HG02588 (cell line): ENCODE data around the gene MGRN1.
A peak's percentile ranks its signal among the peaks of the same experiment; 100 is the strongest.
"Not testable (repeated sequence)": the region's sequence is repeated elsewhere in the genome, so short reads cannot be mapped to it uniquely, and the experiment has no call there.

Source experiments
- ATAC-seq: cut with Tn5 transposase; IDR thresholded peaks from one replicate; pipeline ENCODE4 v1.9.1; 2021; ENCODE audit warnings: mild to moderate bottlenecking, moderate library complexity; ENCODE audit not compliant: unreplicated experiment

The MGRN1 gene

GRCh38 chr16:4723071-4723767 lies 98.6 kb downstream of the MGRN1 start:
- ATAC-seq, result no peak

- no peak for ATAC-seq
Measured at GRCh38 chr16:4724661-4725270, 100.1 kb downstream of the MGRN1 start.

- no peak for ATAC-seq
Measured at GRCh38 chr16:4726616-4727015, 102.0 kb downstream of the MGRN1 start.

- no peak for ATAC-seq
Measured at GRCh38 chr16:4728676-4729075, 104.0 kb downstream of the MGRN1 start.

DNA sequence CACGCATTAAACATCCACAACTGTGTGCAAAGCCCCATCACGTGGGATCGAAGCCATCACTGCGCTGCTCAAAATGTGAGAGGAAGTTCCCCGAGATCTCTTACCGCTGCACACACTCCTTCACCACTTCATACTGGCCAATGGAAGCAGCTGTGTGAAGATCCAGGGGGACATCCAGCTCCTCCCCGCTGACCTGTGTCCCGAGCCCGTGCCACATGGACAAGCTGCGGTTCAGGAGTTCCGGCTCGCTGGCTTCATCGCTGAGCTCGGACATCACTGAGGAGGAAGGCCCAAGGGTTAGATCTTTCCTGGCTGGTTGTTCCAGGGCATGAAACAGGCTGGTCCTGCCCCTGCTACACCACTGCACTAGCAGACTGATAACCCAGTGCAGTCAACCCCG lies 105.2 kb downstream of the MGRN1 start:
- ATAC-seq, result no peak

- ATAC-seq, result no peak
Measured at GRCh38 chr16:4733211-4733742, 108.7 kb downstream of the MGRN1 start.

DNA sequence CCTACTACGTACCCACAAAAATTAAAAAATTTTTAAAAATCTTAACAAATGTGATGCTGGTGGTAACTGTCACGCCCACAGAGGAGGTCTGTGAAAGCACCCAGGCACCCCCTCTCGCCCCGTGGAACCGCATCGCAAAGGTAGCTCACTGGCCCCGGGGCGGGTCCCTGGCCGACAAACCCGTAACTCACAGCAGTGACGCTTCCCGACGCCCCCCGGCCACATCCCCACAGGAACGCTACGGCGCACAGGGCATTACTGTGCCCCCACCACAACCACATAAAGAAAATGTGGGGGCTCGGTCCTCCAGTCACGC lies 109.1 kb downstream of the MGRN1 start:
- ATAC-seq, result peak; percentile 12

- peak; percentile 75 for ATAC-seq
Measured at GRCh38 chr16:4734063-4734729, 109.6 kb downstream of the MGRN1 start, which contains the start of the genes ANKS3 and DNAAF8. Gene ANKS3 (minus strand): TSS chr16:4734271. CDS start chr16:4730149, 4,122 bp downstream. Gene DNAAF8 (plus strand): TSS chr16:4734537. CDS start chr16:4736515, 1,978 bp downstream.

DNA sequence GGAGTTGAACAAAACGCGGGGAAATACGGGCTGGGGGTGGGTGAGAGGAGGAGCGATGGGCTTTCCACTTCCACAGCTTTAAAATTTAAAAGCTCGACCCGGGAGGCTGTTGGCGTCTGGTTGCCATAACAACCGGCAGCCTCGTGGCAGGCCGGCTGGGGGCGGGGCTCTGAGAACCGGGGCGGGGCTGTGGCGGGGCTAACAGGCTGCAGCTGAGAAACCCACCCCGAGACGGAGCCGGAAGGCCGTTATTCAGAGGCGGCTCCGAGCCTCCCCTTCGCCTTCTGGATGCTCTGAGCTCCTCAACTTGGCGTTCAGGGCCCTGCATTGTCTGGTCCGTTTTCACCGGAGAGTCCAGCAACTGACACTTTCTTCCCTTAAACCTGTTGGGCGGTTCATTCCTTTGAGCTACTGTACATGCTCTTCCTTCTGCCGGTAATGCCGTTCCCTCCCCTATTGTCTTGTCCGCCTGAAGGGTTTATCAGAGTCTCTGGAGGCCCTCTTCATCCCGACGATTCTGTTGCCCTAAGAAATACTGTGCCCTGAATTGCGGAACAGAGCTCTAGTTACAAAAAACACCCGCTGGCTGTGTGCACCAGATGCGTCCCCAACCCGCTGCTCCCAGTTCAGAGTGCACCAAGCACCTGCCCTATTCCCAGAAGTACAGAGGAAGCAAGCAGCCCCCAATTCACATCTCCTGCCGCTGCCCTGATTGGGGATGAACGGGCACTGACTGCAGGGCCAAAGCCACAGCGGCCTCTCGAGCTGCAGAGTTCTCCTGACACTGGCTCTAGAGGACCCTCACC lies 110.3 kb downstream of the MGRN1 start:
- peak; percentile 54 for ATAC-seq

DNA sequence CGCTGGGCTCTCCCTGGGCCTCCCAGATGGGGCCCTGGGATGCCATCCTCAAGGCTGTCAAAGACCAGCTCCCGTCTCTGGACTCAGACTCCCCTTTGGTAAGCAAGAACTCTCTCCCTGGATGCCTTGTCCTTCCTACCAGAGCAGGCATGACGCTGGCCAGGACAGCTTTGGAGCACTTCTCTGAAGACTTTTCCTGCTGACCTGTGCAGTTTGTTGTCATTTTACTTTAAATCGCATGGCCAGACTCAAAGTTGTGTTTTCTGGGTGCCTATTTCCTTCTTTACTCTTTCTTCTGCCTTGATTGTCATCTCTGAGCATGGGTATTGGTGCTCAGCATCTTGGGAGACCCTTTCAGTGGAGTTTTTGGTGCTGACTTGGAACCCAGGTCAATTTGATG lies 111.9 kb downstream of the MGRN1 start:
- no peak for ATAC-seq

GRCh38 chr16:4737545-4737944 lies 112.9 kb downstream of the MGRN1 start:
- no peak for ATAC-seq

- ATAC-seq, result not testable (repeated sequence)
Measured at GRCh38 chr16:4738370-4738769, 113.7 kb downstream of the MGRN1 start.
